ENCODE results near the gene CPNE5.

- TF ChIP-seq SMC3 (IDR thresholded peaks at IDR 0.05; ENCODE audit: low read depth, low read length) = no peak
- TF ChIP-seq CTCF (IDR thresholded peaks at IDR 0.05) = no peak
- no peak for TF ChIP-seq ZBTB33 (IDR thresholded peaks at IDR 0.05; ENCODE audit: borderline replicate concordance, low read depth)
- TF ChIP-seq, protein P1, sequence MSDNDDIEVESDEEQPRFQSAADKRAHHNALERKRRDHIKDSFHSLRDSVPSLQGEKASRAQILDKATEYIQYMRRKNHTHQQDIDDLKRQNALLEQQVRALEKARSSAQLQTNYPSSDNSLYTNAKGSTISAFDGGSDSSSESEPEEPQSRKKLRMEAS (IDR thresholded peaks at IDR 0.05; ENCODE audit: low read depth) = no peak
- TF ChIP-seq EP300 (IDR thresholded peaks at IDR 0.05; ENCODE audit: borderline replicate concordance in 1 of 2, low read depth in 1 of 2, low read length in 1 of 2) = no peak
- no peak for TF ChIP-seq REST (IDR thresholded peaks at IDR 0.05; ENCODE audit: low read depth, low read length)
- TF ChIP-seq GABPA (IDR thresholded peaks at IDR 0.05; ENCODE audit: low read depth) = no peak
- no peak for TF ChIP-seq RFX5 (IDR thresholded peaks at IDR 0.05; ENCODE audit: low read length)
Observed at GRCh38 chr6:36771145-36771544, 68.1 kb downstream of the CPNE5 start.
